Heart right ventricle (tissue), 16 donors: ENCODE data around the gene PID1. TPM values are rescaled to one million over a fixed set of nuclear protein-coding genes. Genes with fewer than 3 reads are reported as not detected.

Source experiments
- ATAC-seq, 8 donors: fragments of 200-7000 bp; cut with Tn5 transposase; one replicate each; pipeline ENCODE4 v1.9.1; 2020; ENCODE audit warnings: mild to moderate bottlenecking in 8 of 8, moderate library complexity in 8 of 8, moderate number of reproducible peaks in 1 of 8
- DNase-seq, 2 donors: peaks; one replicate each; pipeline ENCODE4 v3.0.0-alpha.2; 2020
- H3K27ac ChIP-seq, 10 donors: fragments of 200-600 bp; sonication (generic) in 2 of 10; one replicate each; pipeline versions ENCODE4 v1.5.0 to v1.8.0; 2020 to 2022; ENCODE audit warnings: mild to moderate bottlenecking in 3 of 10
- H3K27me3 ChIP-seq, 7 donors: fragments of 200-600 bp; one replicate each; pipeline ENCODE4 v1.8.0; 2021 to 2022; ENCODE audit warnings: mild to moderate bottlenecking in 2 of 7
- H3K36me3 ChIP-seq, 9 donors: fragments of 200-600 bp; sonication (generic) in 1 of 9; one replicate each; pipeline versions ENCODE4 v1.5.0 to v1.8.0; 2020 to 2022; ENCODE audit warnings: mild to moderate bottlenecking in 2 of 9
- H3K4me1 ChIP-seq, 9 donors: fragments of 200-600 bp; sonication (generic) in 1 of 9; one replicate each; pipeline versions ENCODE4 v1.5.0 to v1.8.0; 2020 to 2022; ENCODE audit warnings: mild to moderate bottlenecking in 4 of 9
- H3K4me3 ChIP-seq, 10 donors: fragments of 200-600 bp; sonication (generic) in 2 of 10; one replicate each; pipeline versions ENCODE4 v1.5.0 to v1.8.0; 2020 to 2022; ENCODE audit warnings: mild to moderate bottlenecking in 7 of 10, moderate library complexity in 2 of 10
- H3K9me3 ChIP-seq, 11 donors: fragments of 200-600 bp in 10 of 11; sonication (generic) in 2 of 11; one replicate each; pipeline versions ENCODE4 v1.5.0 to v1.8.0; 2013 to 2022; ENCODE audit warnings: mild to moderate bottlenecking in 2 of 11, control low read depth in 1 of 11, moderate library complexity in 1 of 11
- WGBS, 2 donors: extraction: QIAGEN DNeasy Blood & Tissue Kit; methylation state at CpG; one replicate each; pipeline ENCODE4 v1.1.7; 2013; ENCODE audit warnings: inconsistent platforms in 1 of 2; 5-methylcytosine and 5-hydroxymethylcytosine counted together
- intact Hi-C, 10 donors: fragments of 100-400 bp; cut with DNase I; formaldehyde crosslinking; loops; one replicate each; pipeline versions ENCODE4 v1.11.1 to v1.14.2; 2022
- polyA plus RNA-seq, 2 donors: library from polyadenylated mRNA; stranded (reverse); fragments of 200-250 nt; gene quantifications; one replicate each; pipeline ENCODE4 v1.2.3, GENCODE V29; 2013
- total RNA-seq, 10 donors: library from RNA; stranded (reverse); fragmentation: NEBNext Ultra II Directional in 3 of 10; extraction: Animal tissue kit (Norgen Biotek cat#: 25700) in 3 of 10; gene quantifications; one replicate each; pipeline versions ENCODE4 v1.2.1 to v1.2.4, GENCODE V29; 2021 to 2023
- TF ChIP-seq, protein P1 (sequence below), 9 donors: fragments of 200-600 bp; sonication (generic) in 2 of 9; IDR thresholded peaks; one replicate each; pipeline versions ENCODE4 v1.5.0 to v1.8.0; 2021 to 2022; ENCODE audit warnings: antibody characterized with exemption in 9 of 9, mild to moderate bottlenecking in 5 of 9, moderate library complexity in 1 of 9
- donor health status: Arrhythmogenic right ventricular cardiomyopathy.
- donor health status: ischemic (EF 13 %, LVEDD 7.1; RV severe dilation, severe dysfunction).
- donor health status: healthy with polysubstance abuse.
- donor health status: DM: no; HTN: yes; CAD: no.
- donor health status: DM: no; HTN: no; CAD: no.
- donor health status: ischemic (EF 25% LVEDD 6.9; RV normal size, moderate dysfunction).
- donor health status: ischemic (EF 25% LVEDD 5.7; RV mildly dilated, moderate dysfunction).
- donor health status: healthy.
- donor health status: DM: yes; HTN: yes; CAD: no.
- donor health status: Ischemic cardiomyopathy.
- donor health status: ischemic (EF 35%, LVEDD 5.7; RV mildly dilated, moderate dysfunction).
- donor health status: nonischemic (EF 11% LVEDD 7.7; RV severe dilation, severe dysfunction).
- donor health status: DM: yes; HTN: yes; CAD: no.
- donor health status: PGD.
- donor health status: ischemic (EF 29% LVEDD 5.4; RV normal size, mild dysfunction).
- donor health status: nonischemic (EF 23%, LVEDD 6.1; RV moderate dilation, normal function).

The PID1 gene
- total and polyA plus RNA-seq, 12 donors = 3.6 to 12.0 (median 6.1) TPM

DNA sequence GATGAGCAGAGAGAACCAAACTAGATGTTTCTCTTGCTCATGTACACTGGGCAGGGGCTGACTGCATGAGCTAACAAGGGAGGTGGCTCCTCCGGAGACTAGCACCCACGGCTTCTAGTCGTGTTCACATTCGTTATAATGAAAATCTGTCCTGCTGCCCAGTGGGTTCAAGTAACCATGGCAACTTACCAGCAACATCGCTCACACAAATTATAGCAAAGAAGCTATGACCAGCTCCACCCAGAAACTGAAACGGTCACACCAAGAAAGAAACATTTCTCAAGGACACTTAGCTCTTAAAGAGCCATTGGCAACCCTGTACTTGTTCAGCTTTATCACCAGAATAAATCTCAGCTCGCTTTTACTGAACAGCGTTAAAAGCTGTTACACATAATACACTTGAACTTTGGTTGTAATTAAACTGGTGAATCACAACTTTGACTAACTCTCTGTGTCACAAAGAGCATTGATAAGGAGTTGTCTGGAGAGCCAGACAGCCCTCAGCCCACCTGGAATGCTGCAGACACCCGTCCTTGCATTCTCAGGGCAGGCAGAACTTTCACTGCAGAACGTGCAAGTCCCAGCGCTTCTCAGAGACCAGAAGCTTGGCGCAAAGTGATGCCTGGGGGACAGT lies 141.2 kb downstream of the PID1 start:
- Histone ChIP-seq H3K4me3 (no peak overlapping the region), H3K9me3 (peaks cover 0 to 7% (median 0%) of the 10 kb centered on the region in 11 donors), H3K27ac (peak overlapping the region in 2 of 10 donors; percentile 1 to 53), H3K4me1 (peaks cover 0 to 15% (median 8%) of the 10 kb centered on the region in 9 donors), H3K27me3 (no peaks in the 10 kb centered on the region), H3K36me3 (no peaks in the 10 kb centered on the region)
- DNase-seq = no peak
- ATAC-seq = peak in 6 of 8 donors; percentile 32 to 75 (median 56)
- TF ChIP-seq, protein P1, sequence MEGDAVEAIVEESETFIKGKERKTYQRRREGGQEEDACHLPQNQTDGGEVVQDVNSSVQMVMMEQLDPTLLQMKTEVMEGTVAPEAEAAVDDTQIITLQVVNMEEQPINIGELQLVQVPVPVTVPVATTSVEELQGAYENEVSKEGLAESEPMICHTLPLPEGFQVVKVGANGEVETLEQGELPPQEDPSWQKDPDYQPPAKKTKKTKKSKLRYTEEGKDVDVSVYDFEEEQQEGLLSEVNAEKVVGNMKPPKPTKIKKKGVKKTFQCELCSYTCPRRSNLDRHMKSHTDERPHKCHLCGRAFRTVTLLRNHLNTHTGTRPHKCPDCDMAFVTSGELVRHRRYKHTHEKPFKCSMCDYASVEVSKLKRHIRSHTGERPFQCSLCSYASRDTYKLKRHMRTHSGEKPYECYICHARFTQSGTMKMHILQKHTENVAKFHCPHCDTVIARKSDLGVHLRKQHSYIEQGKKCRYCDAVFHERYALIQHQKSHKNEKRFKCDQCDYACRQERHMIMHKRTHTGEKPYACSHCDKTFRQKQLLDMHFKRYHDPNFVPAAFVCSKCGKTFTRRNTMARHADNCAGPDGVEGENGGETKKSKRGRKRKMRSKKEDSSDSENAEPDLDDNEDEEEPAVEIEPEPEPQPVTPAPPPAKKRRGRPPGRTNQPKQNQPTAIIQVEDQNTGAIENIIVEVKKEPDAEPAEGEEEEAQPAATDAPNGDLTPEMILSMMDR (IDR thresholded peaks at IDR 0.05) = no peak
- WGBS, 2 donors = 47 to 49% methylated on average over 12 of the region's 12 CpGs
- intact Hi-C loops = loop anchor here in 8 of 10 donors (5.0 to 10.0 kb wide), 3 partner anchors 142 to 462 kb away; partner anchors contain the start of gene PID1 (in 5 of the 8)

DNA sequence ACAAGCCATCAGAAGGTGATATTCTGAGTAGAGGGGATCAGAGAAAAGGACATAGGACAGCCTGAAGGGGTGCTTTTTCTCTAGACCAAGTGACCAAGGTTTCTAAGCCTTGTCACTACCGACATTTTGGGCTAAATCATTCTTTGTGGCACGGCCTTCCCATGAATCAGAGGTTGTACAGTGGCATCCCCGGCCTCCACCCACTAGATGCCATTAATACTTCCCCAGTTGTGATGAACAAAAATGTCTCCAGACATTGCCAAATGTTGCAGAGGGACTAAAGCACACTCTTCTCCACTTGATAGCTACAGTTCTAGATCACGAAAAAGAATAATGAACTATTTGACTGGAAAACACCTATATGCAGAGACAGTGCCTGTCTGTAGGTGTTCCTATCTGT lies 143.6 kb downstream of the PID1 start:
- H3K9me3 ChIP-seq = peaks cover 0 to 7% (median 0%) of the 10 kb centered on the region in 11 donors
- H3K27me3 ChIP-seq = no peaks in the 10 kb centered on the region
- peaks cover 0 to 21% (median 8%) of the 10 kb centered on the region in 9 donors for H3K4me1 ChIP-seq
- no peak overlapping the region for H3K27ac ChIP-seq
- H3K36me3 ChIP-seq = no peaks in the 10 kb centered on the region
- DNase-seq (no peak), ATAC-seq (no peak)
- H3K4me3 ChIP-seq = no peak overlapping the region
- TF ChIP-seq, protein P1 (IDR thresholded peaks at IDR 0.05) = no peak
- WGBS, 2 donors = 68 to 91% methylated on average over 4 of the region's 4 CpGs
- intact Hi-C loops = no loop called here

DNA sequence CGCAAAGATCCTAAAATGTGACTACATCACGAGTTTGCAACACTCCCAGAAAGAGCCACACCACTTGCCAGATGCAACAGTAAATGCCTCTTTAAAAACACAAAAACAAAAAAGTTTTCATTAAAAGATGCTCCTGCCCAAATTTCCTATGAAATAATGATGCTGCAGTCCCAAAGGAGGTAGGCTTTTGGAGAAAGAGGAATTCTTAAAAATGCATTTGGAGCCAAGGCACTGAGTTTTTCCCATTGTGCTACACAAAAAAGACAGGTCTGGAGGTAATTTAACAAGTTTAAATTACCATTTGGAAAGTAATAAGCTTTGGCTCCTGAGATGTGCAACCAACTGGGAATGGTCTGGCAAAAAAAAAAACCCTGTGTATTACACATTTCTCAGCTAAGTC lies 145.0 kb downstream of the PID1 start:
- no peak for ATAC-seq
- no peak for DNase-seq
- intact Hi-C loops = no loop called here
- TF ChIP-seq, protein P1 (IDR thresholded peaks at IDR 0.05) = no peak
- no peaks in the 10 kb centered on the region for H3K36me3 ChIP-seq
- 76 to 82% methylated on average over 2 of the region's 2 CpGs for WGBS, 2 donors
- peaks cover 0 to 7% (median 0%) of the 10 kb centered on the region in 11 donors for H3K9me3 ChIP-seq
- no peak overlapping the region for H3K27ac ChIP-seq
- H3K4me1 ChIP-seq = peaks cover 0 to 21% (median 8%) of the 10 kb centered on the region in 9 donors
- no peak overlapping the region for H3K4me3 ChIP-seq
- no peaks in the 10 kb centered on the region for H3K27me3 ChIP-seq

DNA sequence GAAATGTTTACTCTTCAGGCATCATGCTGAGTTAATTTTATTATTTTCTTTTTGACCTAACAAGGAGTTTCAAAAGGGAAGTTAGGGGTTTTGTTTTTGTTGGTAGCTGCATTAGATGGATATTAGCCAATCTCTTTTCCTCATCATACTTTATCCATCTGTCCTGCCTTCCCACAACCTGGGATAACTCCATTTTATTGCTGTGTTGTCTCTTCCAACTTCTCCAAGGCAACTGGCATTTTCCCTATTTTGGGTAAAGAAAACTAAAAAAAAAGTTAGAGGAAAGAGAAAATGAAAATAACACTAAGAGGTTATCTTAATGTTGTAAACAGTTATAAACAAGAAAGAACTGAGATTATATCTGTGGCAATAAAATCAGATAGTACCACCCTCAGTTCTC lies 147.0 kb downstream of the PID1 start:
- intact Hi-C loops = no loop called here
- TF ChIP-seq, protein P1 (IDR thresholded peaks at IDR 0.05) = no peak
- Histone ChIP-seq H3K27ac (no peak overlapping the region), H3K4me3 (no peak overlapping the region), H3K27me3 (no peaks in the 10 kb centered on the region), H3K4me1 (peaks cover 0 to 7% (median 0%) of the 10 kb centered on the region in 9 donors), H3K36me3 (no peaks in the 10 kb centered on the region), H3K9me3 (peaks cover 0 to 7% (median 0%) of the 10 kb centered on the region in 11 donors)
- no peak for ATAC-seq
- DNase-seq = no peak
